Heart left ventricle (tissue), 16 donors: Measurements from ENCODE around the gene AKAP8. TPM values are rescaled to one million over a fixed set of nuclear protein-coding genes. Genes with fewer than 3 reads are reported as not detected.

Source experiments
- ATAC-seq, 4 donors: fragments of 200-7000 bp; cut with Tn5 transposase; one replicate each; pipeline ENCODE4 v1.9.1; 2020 to 2022; ENCODE audit warnings: moderate library complexity in 4 of 4, mild to moderate bottlenecking in 3 of 4, moderate number of reproducible peaks in 1 of 4
- DNase-seq, 5 donors: peaks; one replicate each; pipeline ENCODE4 v3.0.0-alpha.2; 2020
- H3K27ac ChIP-seq, 12 donors: fragments of 200-600 bp; sonication (generic) in 4 of 12; one replicate each; pipeline versions ENCODE4 v1.5.0 to v1.8.0; 2016 to 2022; ENCODE audit warnings: mild to moderate bottlenecking in 2 of 12
- H3K27me3 ChIP-seq, 9 donors: fragments of 200-600 bp; sonication (generic) in 2 of 9; one replicate each; pipeline versions ENCODE4 v1.5.1 to v1.8.0; 2016 to 2022; ENCODE audit warnings: mild to moderate bottlenecking in 3 of 9
- H3K36me3 ChIP-seq, 9 donors: fragments of 200-600 bp; sonication (generic) in 2 of 9; one replicate each; pipeline versions ENCODE4 v1.5.0 to v1.8.0; 2018 to 2022; ENCODE audit warnings: mild to moderate bottlenecking in 2 of 9
- H3K4me1 ChIP-seq, 12 donors: fragments of 200-600 bp; sonication (generic) in 4 of 12; one replicate each; pipeline versions ENCODE4 v1.5.0 to v1.8.0; 2016 to 2022; ENCODE audit warnings: mild to moderate bottlenecking in 3 of 12
- H3K4me3 ChIP-seq, 12 donors: fragments of 200-600 bp; sonication (generic) in 4 of 12; one replicate each; pipeline versions ENCODE4 v1.5.0 to v1.8.0; 2017 to 2022; ENCODE audit warnings: mild to moderate bottlenecking in 9 of 12, moderate library complexity in 4 of 12
- H3K9me3 ChIP-seq, 12 donors: fragments of 200-600 bp; sonication (generic) in 4 of 12; one replicate each; pipeline versions ENCODE4 v1.5.0 to v1.8.0; 2016 to 2022; ENCODE audit warnings: mild to moderate bottlenecking in 1 of 12
- CTCF ChIP-seq, 12 donors: fragments of 200-600 bp; sonication (generic) in 4 of 12; IDR thresholded peaks; one replicate each; pipeline versions ENCODE4 v1.5.0 to v1.8.0; 2018 to 2022; ENCODE audit warnings: antibody characterized with exemption in 12 of 12, mild to moderate bottlenecking in 5 of 12
- POLR2A ChIP-seq, 2 donors: fragments of 450-650 bp; IDR thresholded peaks; one replicate each; pipeline ENCODE4 v1.6.1; 2017; ENCODE audit warnings: antibody characterized with exemption in 2 of 2, mild to moderate bottlenecking in 2 of 2, moderate library complexity in 2 of 2
- WGBS, 4 donors: extraction: QIAGEN DNeasy Blood & Tissue Kit in 2 of 4; methylation state at CpG; one replicate each; pipeline versions ENCODE4 v1.1.5 to v1.1.7; 2013 to 2018; 5-methylcytosine and 5-hydroxymethylcytosine counted together
- intact Hi-C, 10 donors: fragments of 100-400 bp; cut with DNase I; formaldehyde crosslinking; loops; one replicate each; pipeline versions ENCODE4 v1.11.1 to v1.14.2; 2022
- polyA plus RNA-seq, 2 donors: library from polyadenylated mRNA; stranded (reverse); fragments of 200-250 nt; gene quantifications; one replicate each; pipeline ENCODE4 v1.2.3, GENCODE V29; 2013
- total RNA-seq, 9 donors: library from RNA; depleted of rRNA in 2 of 9; stranded (reverse); fragments of >200 nt in 2 of 9; fragmentation: NEBNext Ultra II Directional in 3 of 9; extraction: Animal tissue kit (Norgen Biotek cat#: 25700) in 3 of 9; gene quantifications; one replicate each; pipeline versions ENCODE4 v1.1.0 to v1.2.4, GENCODE V29; 2016 to 2023
- donor health status: ischemic (EF 13 %, LVEDD 7.1; RV severe dilation, severe dysfunction).
- donor health status: healthy with polysubstance abuse.
- donor health status: DM: no; HTN: yes; CAD: no.
- donor health status: DM: no; HTN: no; CAD: no.
- donor health status: ischemic (EF 25% LVEDD 6.9; RV normal size, moderate dysfunction).
- donor health status: ischemic (EF 25% LVEDD 5.7; RV mildly dilated, moderate dysfunction).
- donor health status: healthy.
- donor health status: DM: yes; HTN: yes; CAD: no.
- donor health status: ischemic (EF 35%, LVEDD 5.7; RV mildly dilated, moderate dysfunction).
- donor health status: nonischemic (EF 11% LVEDD 7.7; RV severe dilation, severe dysfunction).
- donor health status: DM: yes; HTN: yes; CAD: no.
- donor health status: PGD.
- donor health status: ischemic (EF 29% LVEDD 5.4; RV normal size, mild dysfunction).
- donor health status: nonischemic (EF 23%, LVEDD 6.1; RV moderate dilation, normal function).

AKAP8 gene
- total and polyA plus RNA-seq, 11 donors: 9.6 to 24.8 (median 18.8) TPM

GRCh38 chr19:15421136-15421695, 41.6 kb upstream of the AKAP8 start:
- 71 to 73% (median 72%) methylated on average over 12 of the region's 12 CpGs for WGBS, 4 donors
- ATAC-seq (no peak), DNase-seq (peak in 2 of 5 donors; percentile 13 to 14)
- peaks cover 6 to 45% (median 29%) of the 10 kb centered on the region in 12 donors for H3K4me1 ChIP-seq
- no peaks in the 10 kb centered on the region for H3K9me3 ChIP-seq
- H3K36me3 ChIP-seq: peaks cover 0 to 48% (median 37%) of the 10 kb centered on the region in 9 donors
- intact Hi-C loops: loop anchor here in 2 of 10 donors (10.0 kb wide), 1 partner anchor 134 kb away; no protein-coding TSS in a partner anchor
- no peak overlapping the region for H3K4me3 ChIP-seq
- H3K27ac ChIP-seq: peak overlapping the region in 7 of 12 donors; percentile 2 to 64 (median 28)
- TF ChIP-seq CTCF (IDR thresholded peaks at IDR 0.05) (no peak), POLR2A (IDR thresholded peaks at IDR 0.05) (no peak)
- H3K27me3 ChIP-seq: no peaks in the 10 kb centered on the region

- peaks cover 6 to 54% (median 36%) of the 10 kb centered on the region in 12 donors for H3K4me1 ChIP-seq
- peaks cover 0 to 51% (median 28%) of the 10 kb centered on the region in 9 donors for H3K36me3 ChIP-seq
- H3K9me3 ChIP-seq: no peaks in the 10 kb centered on the region
- 26 to 34% (median 28%) methylated on average over 16 of the region's 16 CpGs for WGBS, 4 donors
- TF ChIP-seq POLR2A (IDR thresholded peaks at IDR 0.05) (no peak), CTCF (IDR thresholded peaks at IDR 0.05) (peak in 1 of 12 donors; percentile 5)
- DNase-seq (peak in 3 of 5 donors; percentile 3 to 22 (median 6)), ATAC-seq (no peak)
- peak overlapping the region in 11 of 12 donors; percentile 72 to 100 (median 94) for H3K4me3 ChIP-seq
- no peaks in the 10 kb centered on the region for H3K27me3 ChIP-seq
- H3K27ac ChIP-seq: peak overlapping the region in 7 of 12 donors; percentile 35 to 93 (median 44)
- intact Hi-C loops: loop anchor here in 7 of 10 donors (2.0 to 10.0 kb wide), 6 partner anchors 31 to 245 kb away; partner anchors contain the start of gene AKAP8 (in 2 of the 7)
These were observed 39.9 kb upstream of the AKAP8 start for GRCh38 chr19:15419413-15420025.

GRCh38 chr19:15418579-15419412, 39.2 kb upstream of the AKAP8 start, which contains the start of gene AKAP8L:
TSS of gene AKAP8L (minus strand) at chr19:15418988. CDS start at chr19:15418923, 65 bp downstream.
- Histone ChIP-seq H3K27ac (peak within 1 kb of the TSS; percentile 71 to 95 (median 91)), H3K27me3 (no peaks in the 10 kb centered on the region), H3K36me3 (peaks cover 0 to 44% (median 21%) of the 10 kb centered on the region in 9 donors), H3K4me3 (peak within 1 kb of the TSS; percentile 75 to 100 (median 93)), H3K9me3 (no peaks in the 10 kb centered on the region), H3K4me1 (peaks cover 6 to 58% (median 39%) of the 10 kb centered on the region in 12 donors)
- WGBS, 4 donors: 0 to 1% (median 0%) methylated on average over 36 to 61 of the region's 61 CpGs
- ATAC-seq (peak; percentile 95 to 98 (median 96)), DNase-seq (peak; percentile 98 to 100 (median 99))
- TF ChIP-seq POLR2A (IDR thresholded peaks at IDR 0.05) (peak; percentile 53 to 91), CTCF (IDR thresholded peaks at IDR 0.05) (peak; percentile 50 to 81 (median 63))
- intact Hi-C loops: loop anchor here in 7 of 10 donors (2.0 to 10.0 kb wide), 5 partner anchors 32 to 244 kb away; partner anchors contain the start of gene AKAP8 (in 2 of the 7)
